ENCODE data around the gene PTPRO. TPM values are rescaled to one million over a fixed set of nuclear protein-coding genes. Genes with fewer than 3 reads are reported as not detected.

PTPRO gene
- total and polyA plus RNA-seq, 4 donors, result 2.6 to 11.7 (median 3.4) TPM

DNA sequence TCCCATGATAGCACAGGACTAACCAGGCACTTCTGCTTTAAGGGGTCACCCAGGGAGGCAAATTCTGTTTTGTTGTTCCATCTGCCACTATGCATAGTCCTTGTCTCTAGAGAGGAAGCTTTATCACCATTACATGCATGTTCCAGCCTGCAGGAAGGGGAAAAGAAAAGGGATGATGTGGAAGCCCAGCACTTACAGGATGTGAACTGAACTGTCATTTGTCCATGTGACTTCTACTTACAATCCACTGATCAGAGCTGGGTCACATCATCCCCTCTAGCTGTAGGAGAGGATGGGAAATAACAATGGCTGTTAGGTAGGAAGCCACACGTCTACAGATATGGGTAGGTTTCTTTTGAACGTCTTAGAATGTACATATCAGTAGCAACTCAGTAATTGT is 203.1 kb downstream of the PTPRO start:
- no peak for ATAC-seq (ENCODE audit: insufficient read depth, low FRiP score)
- H3K27ac ChIP-seq (ENCODE audit: low read depth in 1 of 2, low read length in 1 of 2), result no peak overlapping the region
- H3K36me3 ChIP-seq (ENCODE audit: control insufficient read depth in 4 of 4, insufficient read depth in 4 of 4, low read length in 4 of 4), result no peaks in the 10 kb centered on the region
- no peak overlapping the region for H3K9ac ChIP-seq (ENCODE audit: insufficient read depth in 1 of 2, low read length in 2 of 2)
- peaks cover 0 to 3% (median 0%) of the 10 kb centered on the region in 3 donors for H3K27me3 ChIP-seq (ENCODE audit: control insufficient read depth in 3 of 3, insufficient read depth in 3 of 3, low read length in 2 of 3)
- peaks cover 0 to 3% (median 0%) of the 10 kb centered on the region in 5 donors for H3K4me1 ChIP-seq (ENCODE audit: control insufficient read depth in 5 of 5, insufficient read depth in 5 of 5, low read length in 5 of 5)
- TF ChIP-seq, protein P1, sequence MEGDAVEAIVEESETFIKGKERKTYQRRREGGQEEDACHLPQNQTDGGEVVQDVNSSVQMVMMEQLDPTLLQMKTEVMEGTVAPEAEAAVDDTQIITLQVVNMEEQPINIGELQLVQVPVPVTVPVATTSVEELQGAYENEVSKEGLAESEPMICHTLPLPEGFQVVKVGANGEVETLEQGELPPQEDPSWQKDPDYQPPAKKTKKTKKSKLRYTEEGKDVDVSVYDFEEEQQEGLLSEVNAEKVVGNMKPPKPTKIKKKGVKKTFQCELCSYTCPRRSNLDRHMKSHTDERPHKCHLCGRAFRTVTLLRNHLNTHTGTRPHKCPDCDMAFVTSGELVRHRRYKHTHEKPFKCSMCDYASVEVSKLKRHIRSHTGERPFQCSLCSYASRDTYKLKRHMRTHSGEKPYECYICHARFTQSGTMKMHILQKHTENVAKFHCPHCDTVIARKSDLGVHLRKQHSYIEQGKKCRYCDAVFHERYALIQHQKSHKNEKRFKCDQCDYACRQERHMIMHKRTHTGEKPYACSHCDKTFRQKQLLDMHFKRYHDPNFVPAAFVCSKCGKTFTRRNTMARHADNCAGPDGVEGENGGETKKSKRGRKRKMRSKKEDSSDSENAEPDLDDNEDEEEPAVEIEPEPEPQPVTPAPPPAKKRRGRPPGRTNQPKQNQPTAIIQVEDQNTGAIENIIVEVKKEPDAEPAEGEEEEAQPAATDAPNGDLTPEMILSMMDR (IDR thresholded peaks at IDR 0.05; ENCODE audit: control extremely low read depth, extremely low read depth), result no peak
- no peak for DNase-seq
- peaks cover 0 to 2% (median 0%) of the 10 kb centered on the region in 4 donors for H3K9me3 ChIP-seq (ENCODE audit: control insufficient read depth in 4 of 4, insufficient read depth in 3 of 4, low read length in 3 of 4)
- no peak overlapping the region for H3K4me3 ChIP-seq
- 70 to 84% methylated on average over 2 of the region's 2 CpGs for WGBS, 2 donors

- TF ChIP-seq, protein P1 (IDR thresholded peaks at IDR 0.05; ENCODE audit: control extremely low read depth, extremely low read depth), result no peak
- ATAC-seq (ENCODE audit: insufficient read depth, low FRiP score), result no peak
- Histone ChIP-seq H3K9me3 (ENCODE audit: control insufficient read depth in 4 of 4, insufficient read depth in 3 of 4, low read length in 3 of 4) (peaks cover 0 to 2% (median 0%) of the 10 kb centered on the region in 4 donors), H3K27ac (ENCODE audit: low read depth in 1 of 2, low read length in 1 of 2) (no peak overlapping the region), H3K36me3 (ENCODE audit: control insufficient read depth in 4 of 4, insufficient read depth in 4 of 4, low read length in 4 of 4) (no peaks in the 10 kb centered on the region), H3K4me1 (ENCODE audit: control insufficient read depth in 5 of 5, insufficient read depth in 5 of 5, low read length in 5 of 5) (peaks cover 0 to 3% (median 0%) of the 10 kb centered on the region in 5 donors), H3K27me3 (ENCODE audit: control insufficient read depth in 3 of 3, insufficient read depth in 3 of 3, low read length in 2 of 3) (peaks cover 0 to 3% (median 0%) of the 10 kb centered on the region in 3 donors), H3K9ac (ENCODE audit: insufficient read depth in 1 of 2, low read length in 2 of 2) (no peak overlapping the region), H3K4me3 (no peak overlapping the region)
- WGBS, 2 donors, result 75 to 81% methylated on average over 4 of the region's 4 CpGs
- DNase-seq, result no peak
These were observed 203.7 kb downstream of the PTPRO start for GRCh38 chr12:15526033-15526432.

- 76% methylated on average over 8 of the region's 8 CpGs for WGBS, 2 donors
- Histone ChIP-seq H3K36me3 (ENCODE audit: control insufficient read depth in 4 of 4, insufficient read depth in 4 of 4, low read length in 4 of 4) (no peaks in the 10 kb centered on the region), H3K4me3 (no peak overlapping the region), H3K27me3 (ENCODE audit: control insufficient read depth in 3 of 3, insufficient read depth in 3 of 3, low read length in 2 of 3) (no peaks in the 10 kb centered on the region), H3K9me3 (ENCODE audit: control insufficient read depth in 4 of 4, insufficient read depth in 3 of 4, low read length in 3 of 4) (peaks cover 0 to 2% (median 0%) of the 10 kb centered on the region in 4 donors), H3K27ac (ENCODE audit: low read depth in 1 of 2, low read length in 1 of 2) (no peak overlapping the region), H3K4me1 (ENCODE audit: control insufficient read depth in 5 of 5, insufficient read depth in 5 of 5, low read length in 5 of 5) (peaks cover 0 to under 1% (median 0%) of the 10 kb centered on the region in 5 donors), H3K9ac (ENCODE audit: insufficient read depth in 1 of 2, low read length in 2 of 2) (no peak overlapping the region)
- no peak for ATAC-seq (ENCODE audit: insufficient read depth, low FRiP score)
- TF ChIP-seq, protein P1 (IDR thresholded peaks at IDR 0.05; ENCODE audit: control extremely low read depth, extremely low read depth), result no peak
- no peak for DNase-seq
These were observed 205.1 kb downstream of the PTPRO start for GRCh38 chr12:15527201-15528080.
